HEK293 (cell line): Measurements from ENCODE around the gene ESPNL.

ENCODE experiments used
- AEBP2 ChIP-seq: fragments of 450-650 bp; formaldehyde crosslinking; IDR thresholded peaks from 2 replicates; pipeline ENCODE4 v1.5.1; 2016; ENCODE audit warnings: missing biosample characterization, missing genetic modification characterization, borderline replicate concordance
- HOXC10 ChIP-seq: sonication (generic); formaldehyde crosslinking; IDR thresholded peaks from 2 replicates; pipeline ENCODE4 v1.8.1; 2023; ENCODE audit warnings: mild to moderate bottlenecking, missing genetic modification reagents
- KLF16 ChIP-seq: fragments of 450-650 bp; formaldehyde crosslinking; IDR thresholded peaks from 2 replicates; pipeline ENCODE4 v1.5.1; 2017; ENCODE audit warnings: missing biosample characterization, missing genetic modification characterization
- KLF8 ChIP-seq: fragments of 450-650 bp; formaldehyde crosslinking; IDR thresholded peaks from 2 replicates; pipeline ENCODE4 v1.5.1; 2016; ENCODE audit warnings: missing biosample characterization, missing genetic modification characterization
- PATZ1 ChIP-seq: fragments of 450-650 bp; formaldehyde crosslinking; IDR thresholded peaks from 2 replicates; pipeline ENCODE4 v1.5.1; 2016; ENCODE audit warnings: missing biosample characterization, missing genetic modification characterization
- RBAK ChIP-seq: fragments of 450-650 bp; formaldehyde crosslinking; IDR thresholded peaks from 2 replicates; pipeline ENCODE4 v1.5.1; 2016; ENCODE audit warnings: missing biosample characterization, missing genetic modification characterization
- SETDB1 ChIP-seq: IDR thresholded peaks from one replicate; pipeline ENCODE4 v1.6.1; 2017; ENCODE audit warnings: mild to moderate bottlenecking, low read length, moderate library complexity, mixed read lengths; ENCODE audit not compliant: insufficient read length
- SP3 ChIP-seq: fragments of 450-650 bp; formaldehyde crosslinking; IDR thresholded peaks from 2 replicates; pipeline ENCODE4 v1.5.1; 2016; ENCODE audit warnings: missing biosample characterization, missing genetic modification characterization
- TRIM28 ChIP-seq: IDR thresholded peaks from 2 replicates; pipeline ENCODE4 v1.6.1; 2011; ENCODE audit warnings: low read length, control low read depth, borderline replicate concordance
- ZBTB17 ChIP-seq: fragments of 450-650 bp; formaldehyde crosslinking; IDR thresholded peaks from 2 replicates; pipeline ENCODE4 v1.5.1; 2016; ENCODE audit warnings: missing biosample characterization, missing genetic modification characterization
- ZBTB7A ChIP-seq: fragments of 450-650 bp; formaldehyde crosslinking; IDR thresholded peaks from 2 replicates; pipeline ENCODE4 v1.5.1; 2016; ENCODE audit warnings: low read depth, missing biosample characterization, missing genetic modification characterization
- ZFP37 ChIP-seq: fragments of 450-650 bp; formaldehyde crosslinking; IDR thresholded peaks from 2 replicates; pipeline ENCODE4 v1.5.1; 2016; ENCODE audit warnings: missing biosample characterization, missing genetic modification characterization
- ZFP69B ChIP-seq: fragments of 450-650 bp; formaldehyde crosslinking; IDR thresholded peaks from 2 replicates; pipeline ENCODE4 v1.5.1; 2016; ENCODE audit warnings: missing biosample characterization, missing genetic modification characterization
- ZNF140 ChIP-seq: fragments of 450-650 bp; formaldehyde crosslinking; IDR thresholded peaks from 2 replicates; pipeline ENCODE4 v1.5.1; 2016; ENCODE audit warnings: missing biosample characterization, missing genetic modification characterization
- ZNF2 ChIP-seq: fragments of 450-650 bp; formaldehyde crosslinking; IDR thresholded peaks from 2 replicates; pipeline ENCODE4 v1.5.1; 2016; ENCODE audit warnings: missing biosample characterization, missing genetic modification characterization
- ZNF248 ChIP-seq: fragments of 450-650 bp; formaldehyde crosslinking; IDR thresholded peaks from 2 replicates; pipeline ENCODE4 v1.5.1; 2017; ENCODE audit warnings: missing biosample characterization, missing genetic modification characterization
- ZNF280D ChIP-seq: fragments of 450-650 bp; formaldehyde crosslinking; IDR thresholded peaks from 2 replicates; pipeline ENCODE4 v1.5.1; 2016; ENCODE audit warnings: missing biosample characterization, missing genetic modification characterization
- ZNF366 ChIP-seq: fragments of 450-650 bp; formaldehyde crosslinking; conservative IDR thresholded peaks from 2 replicates; pipeline ENCODE4 v1.5.1; 2016; ENCODE audit warnings: missing biosample characterization, missing genetic modification characterization
- ZNF391 ChIP-seq: fragments of 450-650 bp; formaldehyde crosslinking; IDR thresholded peaks from 2 replicates; pipeline ENCODE4 v1.5.1; 2016; ENCODE audit warnings: low read depth, missing biosample characterization, missing genetic modification characterization, borderline replicate concordance
- ZNF449 ChIP-seq: fragments of 450-650 bp; formaldehyde crosslinking; IDR thresholded peaks from 2 replicates; pipeline ENCODE4 v1.5.1; 2017; ENCODE audit warnings: missing biosample characterization, mild to moderate bottlenecking, missing genetic modification characterization, moderate library complexity
- ZNF473 ChIP-seq: fragments of 450-650 bp; formaldehyde crosslinking; IDR thresholded peaks from 2 replicates; pipeline ENCODE4 v1.5.1; 2017; ENCODE audit warnings: missing biosample characterization, missing genetic modification characterization
- ZNF513 ChIP-seq: fragments of 450-650 bp; IDR thresholded peaks from 2 replicates; pipeline ENCODE4 v1.5.1; 2018; ENCODE audit warnings: missing biosample characterization, missing genetic modification characterization
- ZNF529 ChIP-seq: fragments of 450-650 bp; formaldehyde crosslinking; IDR thresholded peaks from 2 replicates; pipeline ENCODE4 v1.5.1; 2017; ENCODE audit warnings: missing genetic modification characterization, missing biosample characterization; ENCODE audit not compliant: insufficient replicate concordance
- ZNF544 ChIP-seq: fragments of 450-650 bp; formaldehyde crosslinking; IDR thresholded peaks from 2 replicates; pipeline ENCODE4 v1.5.0; 2017; ENCODE audit warnings: missing biosample characterization, missing genetic modification characterization
- ZNF626 ChIP-seq: fragments of 450-650 bp; sonication (Bioruptor Pico); formaldehyde crosslinking; IDR thresholded peaks from 2 replicates; pipeline ENCODE4 v1.5.1; 2018; ENCODE audit warnings: missing biosample characterization, missing genetic modification characterization, inconsistent platforms
- ZNF654 ChIP-seq: fragments of 450-650 bp; formaldehyde crosslinking; IDR thresholded peaks from 2 replicates; pipeline ENCODE4 v1.5.1; 2016; ENCODE audit warnings: low read depth, missing biosample characterization, missing genetic modification characterization
- ZNF677 ChIP-seq: fragments of 450-650 bp; IDR thresholded peaks from 2 replicates; pipeline ENCODE4 v1.5.0; 2018; ENCODE audit warnings: missing biosample characterization, mild to moderate bottlenecking, missing genetic modification characterization, moderate library complexity
- ZNF707 ChIP-seq: fragments of 450-650 bp; formaldehyde crosslinking; IDR thresholded peaks from 2 replicates; pipeline ENCODE4 v1.5.1; 2016; ENCODE audit warnings: missing biosample characterization, missing genetic modification characterization
- ZNF747 ChIP-seq: fragments of 450-650 bp; formaldehyde crosslinking; IDR thresholded peaks from 2 replicates; pipeline ENCODE4 v1.5.1; 2016; ENCODE audit warnings: missing biosample characterization, missing genetic modification characterization
- TF ChIP-seq, protein P1 (sequence below): fragments of 450-650 bp; formaldehyde crosslinking; IDR thresholded peaks from 2 replicates; pipeline ENCODE4 v1.5.1; 2016; ENCODE audit warnings: missing biosample characterization, missing genetic modification characterization

ESPNL gene

DNA sequence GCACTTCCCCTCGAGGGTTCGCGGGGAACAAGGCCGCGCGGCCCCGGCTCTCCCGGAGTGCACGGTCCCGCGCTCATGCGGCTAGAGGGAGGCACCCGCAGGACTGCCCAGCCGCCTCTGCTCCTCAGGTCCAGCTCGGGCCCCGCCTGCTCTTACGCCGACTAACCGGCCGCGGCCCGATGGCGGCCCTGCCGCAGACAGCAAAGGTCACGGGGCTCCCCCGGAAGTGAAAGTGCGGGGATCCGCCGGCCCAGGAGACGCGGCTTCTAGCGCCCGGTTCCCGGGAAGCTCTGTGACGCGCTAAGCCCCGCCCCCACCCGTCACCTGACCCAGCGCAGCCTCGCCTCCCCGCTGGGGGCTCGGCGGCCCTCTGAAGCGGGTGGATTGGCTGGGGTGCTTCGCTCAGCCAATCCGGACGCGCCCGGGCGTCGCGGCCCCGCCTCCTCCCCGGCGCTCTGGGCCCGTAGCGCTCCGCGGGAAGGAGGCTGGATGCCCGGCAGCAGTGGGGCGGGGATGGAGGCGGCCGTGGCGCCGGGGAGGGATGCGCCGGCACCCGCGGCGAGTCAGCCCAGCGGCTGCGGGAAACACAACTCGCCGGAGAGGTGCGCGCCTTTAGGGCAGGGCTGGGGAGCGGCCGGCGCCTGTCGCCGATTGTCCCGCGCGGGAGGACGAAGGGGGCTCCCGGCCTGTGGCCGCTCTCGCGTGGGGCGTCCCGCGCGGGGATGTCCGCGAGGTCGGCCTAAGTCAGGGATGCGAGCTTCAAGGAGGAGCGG, 39.4 kb upstream of the ESPNL start, which contains the start of gene SCLY (continued):
- TF ChIP-seq HOXC10 (CRISPR knock-in tag), result no peak; the same call in 1 of the 2 replicates
- no peak for TF ChIP-seq ZNF391
- peak; percentile 20; the same call in 1 of the 2 replicates for TF ChIP-seq KLF8 (tag by site-specific recombination)
- no peak for TF ChIP-seq ZNF473 (tag by site-specific recombination)
- TF ChIP-seq ZBTB17 (tag by site-specific recombination), result no peak
- TF ChIP-seq ZNF677 (tag by site-specific recombination), result no peak
- TF ChIP-seq ZNF248, result no peak
- peak; percentile 78 for TF ChIP-seq SP3 (tag by site-specific recombination)
- no peak for TF ChIP-seq ZNF449
- no peak for TF ChIP-seq ZNF529 (tag by site-specific recombination)
- TF ChIP-seq ZNF513 (tag by site-specific recombination), result no peak
- no peak for TF ChIP-seq ZNF280D (tag by site-specific recombination)
- no peak for TF ChIP-seq SETDB1
- no peak for TF ChIP-seq ZNF544 (tag by site-specific recombination)
- TF ChIP-seq RBAK (tag by site-specific recombination), result no peak
- TF ChIP-seq ZNF747 (tag by site-specific recombination), result no peak
- peak; percentile 68; the same call in 1 of the 2 replicates for TF ChIP-seq ZNF2 (tag by site-specific recombination)
- no peak for TF ChIP-seq ZNF366
- TF ChIP-seq PATZ1 (tag by site-specific recombination), result peak; percentile 82
- TF ChIP-seq ZFP37 (tag by site-specific recombination), result no peak
- TF ChIP-seq TRIM28, result no peak
- TF ChIP-seq ZBTB7A (tag by site-specific recombination), result no peak
- TF ChIP-seq KLF16 (tag by site-specific recombination), result peak; percentile 33
- TF ChIP-seq ZNF707 (tag by site-specific recombination), result no peak
- TF ChIP-seq, protein P1, sequence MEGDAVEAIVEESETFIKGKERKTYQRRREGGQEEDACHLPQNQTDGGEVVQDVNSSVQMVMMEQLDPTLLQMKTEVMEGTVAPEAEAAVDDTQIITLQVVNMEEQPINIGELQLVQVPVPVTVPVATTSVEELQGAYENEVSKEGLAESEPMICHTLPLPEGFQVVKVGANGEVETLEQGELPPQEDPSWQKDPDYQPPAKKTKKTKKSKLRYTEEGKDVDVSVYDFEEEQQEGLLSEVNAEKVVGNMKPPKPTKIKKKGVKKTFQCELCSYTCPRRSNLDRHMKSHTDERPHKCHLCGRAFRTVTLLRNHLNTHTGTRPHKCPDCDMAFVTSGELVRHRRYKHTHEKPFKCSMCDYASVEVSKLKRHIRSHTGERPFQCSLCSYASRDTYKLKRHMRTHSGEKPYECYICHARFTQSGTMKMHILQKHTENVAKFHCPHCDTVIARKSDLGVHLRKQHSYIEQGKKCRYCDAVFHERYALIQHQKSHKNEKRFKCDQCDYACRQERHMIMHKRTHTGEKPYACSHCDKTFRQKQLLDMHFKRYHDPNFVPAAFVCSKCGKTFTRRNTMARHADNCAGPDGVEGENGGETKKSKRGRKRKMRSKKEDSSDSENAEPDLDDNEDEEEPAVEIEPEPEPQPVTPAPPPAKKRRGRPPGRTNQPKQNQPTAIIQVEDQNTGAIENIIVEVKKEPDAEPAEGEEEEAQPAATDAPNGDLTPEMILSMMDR, result no peak
- TF ChIP-seq ZNF654 (tag by site-specific recombination), result no peak
- no peak for TF ChIP-seq ZFP69B (tag by site-specific recombination)
- no peak for TF ChIP-seq ZNF140 (tag by site-specific recombination)
- TF ChIP-seq ZNF626 (tag by site-specific recombination), result no peak
- TF ChIP-seq AEBP2 (tag by site-specific recombination), result no peak
